Hepatocyte (in vitro differentiated cells): ENCODE measurements around the gene PPIP5K2. TPM values are rescaled to one million over a fixed set of nuclear protein-coding genes. Genes with fewer than 3 reads are reported as not detected.

Experiments
- DNase-seq: peaks from one replicate; pipeline ENCODE4 v3.0.0-alpha.2; 2016; ENCODE audit warnings: low spot score
- H2AFZ ChIP-seq: fragments of 200-600 bp; sonication (generic); 2 replicates; pipeline ENCODE4 v1.6.0; 2016; ENCODE audit warnings: antibody characterized with exemption, mild to moderate bottlenecking
- H3K27ac ChIP-seq: fragments of 200-600 bp; sonication (generic); 2 replicates; pipeline ENCODE4 v1.5.1; 2016; ENCODE audit warnings: mild to moderate bottlenecking
- H3K27me3 ChIP-seq: fragments of 200-600 bp; sonication (generic); 2 replicates; pipeline ENCODE4 v1.6.1; 2016
- H3K36me3 ChIP-seq: fragments of 200-600 bp; sonication (generic); replicated peaks from 2 replicates; pipeline ENCODE4 v1.5.1; 2016; ENCODE audit warnings: low read depth; ENCODE audit not compliant: insufficient read depth
- H3K4me1 ChIP-seq: fragments of 200-600 bp; sonication (generic); 2 replicates; pipeline ENCODE4 v1.5.1; 2016; ENCODE audit warnings: mild to moderate bottlenecking, moderate library complexity; ENCODE audit not compliant: insufficient read depth
- H3K4me2 ChIP-seq: fragments of 200-600 bp; sonication (generic); 2 replicates; pipeline ENCODE4 v1.6.0; 2016
- H3K4me3 ChIP-seq: fragments of 200-600 bp; sonication (generic); 2 replicates; pipeline ENCODE4 v1.5.1; 2016; ENCODE audit warnings: mild to moderate bottlenecking
- H3K79me2 ChIP-seq: fragments of 200-600 bp; sonication (generic); 2 replicates; pipeline ENCODE4 v1.6.0; 2017; ENCODE audit warnings: mild to moderate bottlenecking
- H3K9me2 ChIP-seq: fragments of 200-600 bp; sonication (generic); replicated peaks from 2 replicates; pipeline ENCODE4 v1.6.0; 2017; ENCODE audit warnings: mild to moderate bottlenecking; ENCODE audit not compliant: insufficient read depth
- H3K9me3 ChIP-seq: fragments of 200-600 bp; sonication (generic); 2 replicates; pipeline ENCODE4 v1.5.1; 2016; ENCODE audit warnings: low read depth, mild to moderate bottlenecking
- H4K20me1 ChIP-seq: fragments of 200-600 bp; sonication (generic); 2 replicates; pipeline ENCODE4 v1.6.0; 2016; ENCODE audit warnings: mild to moderate bottlenecking; ENCODE audit not compliant: insufficient read depth, poor library complexity, severe bottlenecking
- CTCF ChIP-seq: fragments of 200-600 bp; sonication (generic); IDR thresholded peaks from 2 replicates; pipeline ENCODE4 v1.5.1; 2016; ENCODE audit warnings: antibody characterized with exemption, mild to moderate bottlenecking; ENCODE audit not compliant: poor library complexity
- EZH2 ChIP-seq: fragments of 200-600 bp; sonication (generic); IDR thresholded peaks from 2 replicates; pipeline ENCODE4 v1.6.1; 2016; ENCODE audit warnings: antibody characterized with exemption, mild to moderate bottlenecking, borderline replicate concordance
- EZH2phosphoT487 ChIP-seq: fragments of 200-600 bp; sonication (generic); IDR thresholded peaks from one replicate; pipeline ENCODE4 v1.6.1; 2018; ENCODE audit warnings: antibody characterized with exemption, mild to moderate bottlenecking, low read depth, moderate library complexity; ENCODE audit not compliant: unreplicated experiment, severe bottlenecking
- WGBS: methylation state at CpG from one replicate; pipeline ENCODE4 v1.1.6; 2016; ENCODE audit warnings: low lambda C conversion rate; ENCODE audit errors: missing lambda C conversion rate; 5-methylcytosine and 5-hydroxymethylcytosine counted together
- polyA plus RNA-seq: library from polyadenylated mRNA; unstranded; fragments of >200 nt; fragmentation: Nextera tagmentation; extraction: Ambion mirVana; gene quantifications from 2 replicates; pipeline ENCODE4 v1.2.1, GENCODE V29; 2016
- total RNA-seq: library from RNA; depleted of rRNA; stranded (reverse); fragments of >200 nt; gene quantifications from 2 replicates; pipeline ENCODE4 v1.2.3, GENCODE V29; 2014

PPIP5K2 gene
- total and polyA plus RNA-seq, 2 experiments from 2014 or later: 31.4 to 78.0 TPM

GRCh38 chr5:103211576-103212561, 91.8 kb downstream of the PPIP5K2 start:
- no peaks in the 10 kb centered on the region for H4K20me1 ChIP-seq
- no peak overlapping the region for H3K27ac ChIP-seq
- 92% methylated on average over 2 of the region's 2 CpGs for WGBS
- TF ChIP-seq EZH2phosphoT487 (no peak), CTCF (no peak), EZH2 (no peak)
- H2AFZ ChIP-seq: no peak overlapping the region
- no peak overlapping the region for H3K4me3 ChIP-seq
- H3K36me3 ChIP-seq: no peaks in the 10 kb centered on the region
- no peaks in the 10 kb centered on the region for H3K27me3 ChIP-seq
- H3K9me3 ChIP-seq: no peaks in the 10 kb centered on the region
- H3K4me2 ChIP-seq: no peak overlapping the region
- DNase-seq: no peak
- H3K4me1 ChIP-seq: no peaks in the 10 kb centered on the region
- no peaks in the 10 kb centered on the region for H3K9me2 ChIP-seq
- H3K79me2 ChIP-seq: no peaks in the 10 kb centered on the region

- TF ChIP-seq EZH2 (no peak), CTCF (no peak), EZH2phosphoT487 (no peak)
- no peak for DNase-seq
- H3K27ac ChIP-seq: no peak overlapping the region
- no peak overlapping the region for H2AFZ ChIP-seq
- 27% methylated on average over 2 of the region's 2 CpGs for WGBS
- no peaks in the 10 kb centered on the region for H3K4me1 ChIP-seq
- no peaks in the 10 kb centered on the region for H3K9me3 ChIP-seq
- no peaks in the 10 kb centered on the region for H3K9me2 ChIP-seq
- no peaks in the 10 kb centered on the region for H3K79me2 ChIP-seq
- H4K20me1 ChIP-seq: no peaks in the 10 kb centered on the region
- no peaks in the 10 kb centered on the region for H3K36me3 ChIP-seq
- no peaks in the 10 kb centered on the region for H3K27me3 ChIP-seq
- H3K4me3 ChIP-seq: no peak overlapping the region
- H3K4me2 ChIP-seq: no peak overlapping the region
Measured at GRCh38 chr5:103216137-103216536, 96.0 kb downstream of the PPIP5K2 start.

GRCh38 chr5:103216697-103217096, 96.6 kb downstream of the PPIP5K2 start:
- DNase-seq: no peak
- no peaks in the 10 kb centered on the region for H3K9me2 ChIP-seq
- H2AFZ ChIP-seq: no peak overlapping the region
- no peaks in the 10 kb centered on the region for H3K9me3 ChIP-seq
- no peaks in the 10 kb centered on the region for H3K27me3 ChIP-seq
- no peak overlapping the region for H3K4me2 ChIP-seq
- no peak overlapping the region for H3K4me3 ChIP-seq
- TF ChIP-seq CTCF (no peak), EZH2phosphoT487 (no peak), EZH2 (no peak)
- WGBS: 68% methylated on average over 2 of the region's 2 CpGs
- H4K20me1 ChIP-seq: no peaks in the 10 kb centered on the region
- no peaks in the 10 kb centered on the region for H3K36me3 ChIP-seq
- no peak overlapping the region for H3K27ac ChIP-seq
- H3K79me2 ChIP-seq: no peaks in the 10 kb centered on the region
- H3K4me1 ChIP-seq: no peaks in the 10 kb centered on the region
